SK-N-SH treated with all-trans-retinoic acid at 6 μM for 48 hours (cell line): ENCODE data around the gene TRPM6.

Source experiments
- ARNTL ChIP-seq: fragments of 450-650 bp; formaldehyde crosslinking; IDR thresholded peaks from 2 replicates; pipeline ENCODE4 v1.5.0; 2020; ENCODE audit warnings: low read depth, mild to moderate bottlenecking, moderate library complexity, borderline replicate concordance
- CREB5 ChIP-seq: fragments of 250-450 bp; sonication (Bioruptor Pico); IDR thresholded peaks from 2 replicates; pipeline ENCODE4 v1.5.1; 2020; ENCODE audit warnings: low read depth, mild to moderate bottlenecking, moderate library complexity
- CSDC2 ChIP-seq: fragments of 250-450 bp; sonication (Bioruptor Pico); IDR thresholded peaks from 2 replicates; pipeline ENCODE4 v1.5.0; 2020; ENCODE audit warnings: mild to moderate bottlenecking, moderate library complexity
- OSR1 ChIP-seq: fragments of 250-450 bp; sonication (Bioruptor Pico); IDR thresholded peaks from 2 replicates; pipeline ENCODE4 v1.8.0; 2022; ENCODE audit warnings: moderate library complexity, mild to moderate bottlenecking, inconsistent platforms
- PPARA ChIP-seq: fragments of 250-450 bp; sonication (Bioruptor Pico); IDR thresholded peaks from 2 replicates; pipeline ENCODE4 v1.5.0; 2020; ENCODE audit warnings: mild to moderate bottlenecking, borderline replicate concordance
- RARB ChIP-seq: fragments of 250-450 bp; sonication (Bioruptor Pico); IDR thresholded peaks from 2 replicates; pipeline ENCODE4 v1.8.0; 2021; ENCODE audit warnings: mild to moderate bottlenecking, moderate library complexity
- TCF4 ChIP-seq: fragments of 250-450 bp; sonication (Bioruptor Pico); IDR thresholded peaks from 2 replicates; pipeline ENCODE4 v1.8.0; 2021; ENCODE audit warnings: mild to moderate bottlenecking, moderate library complexity, borderline replicate concordance
- ZFP3 ChIP-seq: fragments of 250-450 bp; sonication (Bioruptor Pico); IDR thresholded peaks from 2 replicates; pipeline ENCODE4 v1.5.0; 2020; ENCODE audit warnings: mild to moderate bottlenecking, moderate library complexity
- ZFP30 ChIP-seq: fragments of 450-650 bp; formaldehyde crosslinking; IDR thresholded peaks from 2 replicates; pipeline ENCODE4 v1.5.0; 2022; ENCODE audit warnings: mild to moderate bottlenecking, moderate library complexity

- TF ChIP-seq ZFP30 (CRISPR knock-in tag) (no peak), CREB5 (no peak), OSR1 (CRISPR knock-in tag) (no peak), ARNTL (CRISPR knock-in tag) (no peak), PPARA (CRISPR knock-in tag) (no peak), ZFP3 (CRISPR knock-in tag) (no peak), TCF4 (no peak), CSDC2 (CRISPR knock-in tag) (no peak), RARB (CRISPR knock-in tag) (no peak)
Observed at GRCh38 chr9:74681906-74682305, 205.8 kb downstream of the TRPM6 start.
